ENCODE results near the gene TMOD1.

GRCh38 chr9:97545486-97545885 lies 44.0 kb downstream of the TMOD1 start:
- no peak for TF ChIP-seq POLR2A (IDR thresholded peaks at IDR 0.05)
- no peak for TF ChIP-seq CTCF (IDR thresholded peaks at IDR 0.05)

Data from thyroid gland (tissue), 4 donors.